HG03097 (cell line): Measurements from ENCODE around the gene GABRB2.
"Not testable (repeated sequence)": the region's sequence is repeated elsewhere in the genome, so short reads cannot be mapped to it uniquely, and the experiment has no call there.

Experiments
- ATAC-seq: cut with Tn5 transposase; IDR thresholded peaks from one replicate; pipeline ENCODE4 v1.9.1; 2021; ENCODE audit not compliant: unreplicated experiment, low FRiP score

Gene GABRB2

DNA sequence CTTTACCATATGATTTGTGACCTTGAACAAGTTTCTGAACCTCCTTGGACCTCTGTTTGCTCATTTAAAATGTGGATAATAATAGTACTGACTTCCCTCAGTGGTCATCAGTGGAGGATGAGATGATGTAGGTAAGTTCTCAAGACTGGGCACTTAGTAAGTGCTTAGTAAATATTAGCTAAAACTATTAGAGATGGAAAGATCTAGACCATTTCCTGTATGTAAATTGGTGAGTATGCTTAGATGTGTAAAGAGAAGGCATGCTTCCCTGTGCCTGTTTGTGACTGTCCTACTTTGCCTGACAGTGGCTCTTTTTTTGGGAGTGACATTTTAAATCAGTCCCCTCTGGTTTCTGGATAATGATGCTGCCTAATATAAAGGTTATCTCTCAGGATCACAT is 288.1 kb downstream of the GABRB2 start:
- ATAC-seq = no peak

- ATAC-seq = no peak
Observed at GRCh38 chr5:161256957-161257356, 289.6 kb downstream of the GABRB2 start.

- not testable (repeated sequence) for ATAC-seq
Observed at GRCh38 chr5:161252955-161253354, 293.6 kb downstream of the GABRB2 start.

GRCh38 chr5:161246749-161247148 is 299.8 kb downstream of the GABRB2 start:
- no peak for ATAC-seq

DNA sequence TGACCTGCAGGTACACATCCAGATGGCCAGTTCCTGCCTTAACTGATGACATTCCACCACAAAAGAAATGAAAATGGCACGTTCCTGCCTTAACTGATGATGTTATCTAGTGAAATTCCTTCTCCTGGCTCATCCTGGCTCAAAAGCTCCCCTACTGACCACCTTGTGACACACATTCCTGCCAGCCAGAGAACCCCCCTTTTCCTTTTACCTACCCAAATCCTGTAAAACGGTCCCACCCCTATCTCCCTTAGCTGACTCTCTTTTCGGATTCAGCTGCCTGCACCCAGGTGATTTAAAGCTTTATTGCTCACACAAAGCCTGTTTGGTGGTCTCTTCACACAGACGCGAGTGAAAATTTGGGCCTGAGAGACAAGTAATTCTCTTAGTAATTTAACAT is 300.7 kb downstream of the GABRB2 start:
- not testable (repeated sequence) for ATAC-seq
